HG03520 (cell line): Measurements from ENCODE around the gene ANXA6.
A peak's percentile ranks its signal among the peaks of the same experiment; 100 is the strongest.

Source experiments
- ATAC-seq: cut with Tn5 transposase; IDR thresholded peaks from one replicate; pipeline ENCODE4 v1.9.1; 2021; ENCODE audit warnings: mild to moderate bottlenecking, moderate library complexity; ENCODE audit not compliant: unreplicated experiment

ANXA6 gene

GRCh38 chr5:151068433-151069197 is 89.0 kb downstream of the ANXA6 start:
- peak; percentile 57 for ATAC-seq

- no peak for ATAC-seq
Observed at GRCh38 chr5:151067632-151068432, 89.7 kb downstream of the ANXA6 start.

- ATAC-seq = no peak
Observed at GRCh38 chr5:151066920-151067319, 90.7 kb downstream of the ANXA6 start.

GRCh38 chr5:151065609-151066008 is 92.0 kb downstream of the ANXA6 start:
- no peak for ATAC-seq

GRCh38 chr5:151064916-151065499 is 92.6 kb downstream of the ANXA6 start:
- ATAC-seq = no peak

- no peak for ATAC-seq
Observed at GRCh38 chr5:151063142-151063989, 94.2 kb downstream of the ANXA6 start.

DNA sequence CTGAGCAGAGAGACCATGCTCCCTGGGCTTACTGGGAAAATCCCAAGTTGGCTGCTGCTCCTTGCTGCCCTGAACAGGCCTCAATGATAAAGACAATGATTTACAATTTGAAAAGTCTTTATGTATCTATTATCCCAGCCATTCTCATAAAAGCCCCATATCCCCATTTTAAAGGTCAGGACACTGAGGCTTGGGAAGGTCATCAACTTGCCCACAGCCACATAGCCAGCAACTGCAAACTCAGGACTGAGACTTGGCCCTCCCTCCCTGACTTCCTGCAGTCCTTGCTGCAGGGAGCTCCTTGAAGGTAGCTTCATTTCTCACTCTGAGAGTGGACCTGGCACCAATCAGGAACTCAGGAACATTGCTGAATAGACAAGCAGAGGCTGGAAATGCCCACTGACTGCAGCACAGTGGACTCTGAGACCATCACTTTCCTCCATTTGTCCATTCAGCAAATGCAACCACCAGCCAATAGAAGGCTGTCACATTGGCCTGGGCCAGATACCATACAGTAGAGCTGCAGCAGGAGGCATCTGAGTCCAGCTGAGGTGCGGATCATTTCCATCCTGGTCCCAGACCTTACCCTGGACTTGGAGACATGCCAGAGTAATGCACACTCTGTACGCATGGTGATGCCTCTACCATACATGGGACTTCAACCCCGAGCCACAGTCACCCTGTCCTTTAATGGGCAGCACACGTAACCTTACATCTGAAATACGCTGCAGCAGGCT is 95.0 kb downstream of the ANXA6 start:
- ATAC-seq = no peak

- no peak for ATAC-seq
Observed at GRCh38 chr5:151060742-151061141, 96.8 kb downstream of the ANXA6 start.

DNA sequence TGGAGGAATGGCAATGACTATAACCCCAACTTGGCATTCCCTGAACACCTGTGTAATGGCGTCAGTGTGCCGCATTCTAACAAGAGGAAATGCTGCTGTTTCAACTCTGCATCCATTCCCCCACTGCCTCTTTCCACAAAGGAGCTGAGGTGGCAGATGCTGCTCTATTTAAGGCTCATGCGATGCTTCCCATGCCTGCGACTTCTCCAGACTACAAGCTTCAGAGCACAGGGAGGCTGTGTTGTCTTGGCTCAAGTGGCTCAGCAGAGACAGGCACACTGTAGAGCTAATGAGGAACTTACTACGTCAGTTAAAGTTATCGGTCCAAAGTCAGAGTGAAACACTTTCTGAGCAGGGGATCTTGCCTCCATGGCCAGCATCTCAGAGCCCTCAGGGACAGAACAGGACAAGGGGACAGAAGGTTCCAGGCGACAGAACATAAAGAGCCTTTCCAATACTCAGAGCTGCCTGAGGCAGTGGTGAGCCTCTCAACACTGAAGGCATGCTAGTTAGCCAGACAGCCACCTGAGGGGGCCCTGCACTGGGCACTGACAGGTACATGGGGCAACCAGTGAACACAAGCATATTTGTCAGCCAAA is 98.6 kb downstream of the ANXA6 start:
- ATAC-seq = no peak

DNA sequence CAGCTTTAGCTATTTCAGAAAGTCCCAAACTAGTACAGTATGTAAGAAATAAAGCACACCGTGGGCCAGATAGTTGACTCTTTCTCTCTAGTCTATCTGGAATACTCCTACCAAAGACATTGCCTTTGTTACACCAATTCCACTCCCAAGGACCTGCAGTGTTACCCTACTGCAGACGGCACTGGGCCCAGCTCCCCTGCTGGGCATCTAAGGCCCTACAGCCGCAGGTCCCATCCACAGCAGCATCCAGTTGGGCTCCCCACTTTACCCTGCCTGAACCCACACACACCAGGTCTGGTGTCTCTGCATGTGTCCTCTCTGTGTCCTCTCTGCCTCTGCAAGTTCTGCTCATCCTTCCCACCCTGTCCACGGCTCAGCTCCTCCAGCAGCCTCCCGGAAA is 99.3 kb downstream of the ANXA6 start:
- ATAC-seq = no peak

DNA sequence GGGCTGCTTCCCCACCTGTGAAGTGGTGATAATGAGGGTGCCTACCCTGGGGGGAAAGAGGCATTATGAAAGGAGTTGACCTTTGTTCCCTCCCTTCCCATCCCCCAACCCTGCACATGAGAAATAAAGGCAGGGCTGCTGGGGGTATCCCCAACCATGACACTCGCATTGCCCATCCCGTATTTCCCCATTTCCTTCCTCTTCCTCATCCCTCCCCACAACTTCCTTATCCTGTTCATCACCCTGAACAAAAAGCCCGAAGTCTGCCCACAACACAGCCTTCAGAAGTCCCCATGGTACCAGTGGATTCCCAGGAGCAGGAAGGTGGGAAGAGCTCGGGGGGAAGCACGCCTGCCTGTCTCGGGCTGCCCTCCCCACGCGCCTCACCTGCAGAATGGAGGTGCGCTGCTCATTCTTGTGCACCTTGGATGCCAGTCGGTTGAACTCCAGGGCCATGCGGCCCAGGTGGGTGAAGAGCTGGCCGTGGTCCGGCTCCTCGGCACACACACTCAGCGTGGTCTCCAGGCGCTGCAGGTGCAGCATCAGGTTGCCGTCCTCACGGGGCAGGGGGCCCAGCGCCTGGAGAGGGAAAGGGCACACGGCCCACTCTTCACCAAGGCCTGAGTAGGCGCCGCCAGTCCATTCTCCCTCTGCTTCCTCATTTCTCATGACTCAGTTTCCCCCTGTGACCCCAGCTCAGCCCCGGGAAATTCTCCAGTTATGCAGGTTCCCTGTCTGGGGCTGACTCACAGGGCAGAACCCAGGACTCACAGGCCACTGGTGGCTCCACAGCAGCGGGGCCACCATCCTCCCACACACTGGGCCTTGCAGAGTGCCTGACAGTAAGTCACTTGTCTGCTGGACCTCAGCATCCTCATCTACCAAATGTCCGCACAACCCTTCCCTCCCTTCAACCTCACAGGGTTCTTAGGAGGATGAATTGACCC is 100.9 kb downstream of the ANXA6 start:
- ATAC-seq = no peak

DNA sequence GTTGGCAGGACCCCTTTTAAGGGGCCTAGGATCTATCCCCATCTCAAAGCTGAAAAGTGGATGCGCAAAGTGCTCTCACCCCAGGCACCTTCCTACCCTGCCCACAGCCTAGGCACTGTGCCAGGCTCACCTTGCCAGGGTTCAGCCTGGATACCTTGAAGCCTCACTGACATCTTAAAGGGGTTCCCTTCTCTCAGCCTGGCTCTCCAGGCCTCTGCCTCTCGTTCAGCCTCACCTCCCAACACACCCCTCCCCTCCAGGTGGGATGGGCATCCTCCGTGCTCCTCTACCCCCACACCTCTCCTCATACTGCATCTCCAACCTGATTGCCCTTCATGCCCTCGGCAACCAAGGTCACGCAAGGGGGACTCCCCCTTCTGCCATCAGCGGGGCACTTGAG is 102.2 kb downstream of the ANXA6 start:
- ATAC-seq = no peak

GRCh38 chr5:151054709-151055108 is 102.9 kb downstream of the ANXA6 start:
- ATAC-seq = no peak

GRCh38 chr5:151053796-151054462 is 103.7 kb downstream of the ANXA6 start:
- ATAC-seq = no peak

GRCh38 chr5:151052836-151053235 is 104.7 kb downstream of the ANXA6 start:
- ATAC-seq = no peak

DNA sequence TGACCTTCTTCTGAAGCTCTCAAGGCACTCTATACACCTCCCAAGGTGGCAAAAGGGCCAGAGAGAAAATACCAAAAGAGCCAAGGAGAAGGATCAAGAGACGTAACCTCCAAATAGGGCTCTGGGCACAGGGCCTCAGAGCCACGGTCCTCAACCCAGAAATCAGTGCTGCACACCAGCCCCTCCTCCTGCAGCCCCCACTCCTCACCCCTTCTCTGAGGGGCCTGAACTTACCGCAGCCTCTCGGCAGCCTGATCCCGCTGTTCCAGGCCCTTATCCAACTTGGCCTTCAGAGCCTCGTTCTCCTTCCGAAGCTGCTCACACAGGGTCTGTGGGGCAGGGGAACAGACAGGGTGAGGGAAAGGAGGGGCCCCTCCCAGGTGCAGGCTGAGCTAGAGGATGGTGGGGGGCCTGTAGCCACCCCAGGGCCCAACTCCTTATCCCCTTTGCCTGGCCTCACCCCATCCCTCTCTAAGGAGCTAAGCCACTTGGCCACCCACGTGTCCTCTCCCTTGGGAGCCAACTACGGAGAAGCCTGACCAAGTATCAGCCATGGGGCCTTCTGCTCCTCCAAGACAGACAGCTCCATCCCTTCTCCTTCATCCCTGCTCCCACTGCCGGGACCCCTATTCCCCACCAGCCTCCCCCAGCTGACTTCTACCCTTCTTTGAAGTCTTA is 105.5 kb downstream of the ANXA6 start:
- no peak for ATAC-seq

- peak; percentile 54 for ATAC-seq
Observed at GRCh38 chr5:151051066-151051930, 106.3 kb downstream of the ANXA6 start.
